ENCODE measurements around the gene DNMT1. TPM values are rescaled to one million over a fixed set of nuclear protein-coding genes. Genes with fewer than 3 reads are reported as not detected.
A peak's percentile ranks its signal among the peaks of the same experiment; 100 is the strongest.

DNMT1 gene
- polyA plus RNA-seq, 2 donors: 32.1 to 42.6 TPM

- Histone ChIP-seq H3K4me1 (ENCODE audit: control insufficient read depth in 2 of 2, insufficient read depth in 2 of 2, low read length in 1 of 2) (no peaks in the 10 kb centered on the region), H3K9me3 (ENCODE audit: control insufficient read depth in 2 of 2, insufficient read depth in 1 of 2, low read depth in 1 of 2, low read length in 1 of 2) (peaks cover 0 to 4% of the 10 kb centered on the region in 2 donors), H3K4me3 (ENCODE audit: low read depth in 1 of 2, low read length in 2 of 2) (no peak overlapping the region), H3K27ac (ENCODE audit: low read depth in 2 of 2, low read length in 1 of 2) (no peak overlapping the region), H3K27me3 (ENCODE audit: control insufficient read depth in 1 of 2, insufficient read depth in 2 of 2, low read length in 2 of 2) (no peaks in the 10 kb centered on the region), H3K36me3 (ENCODE audit: control insufficient read depth in 2 of 2, insufficient read depth in 2 of 2, low read length in 1 of 2) (peaks cover 0 to 27% of the 10 kb centered on the region in 2 donors)
- WGBS, 2 donors: 86 to 88% methylated on average over 6 of the region's 6 CpGs
These were observed 105.7 kb downstream of the DNMT1 start for GRCh38 chr19:10088949-10089554.

GRCh38 chr19:10087296-10088061 lies 107.3 kb downstream of the DNMT1 start:
- Histone ChIP-seq H3K36me3 (ENCODE audit: control insufficient read depth in 2 of 2, insufficient read depth in 2 of 2, low read length in 1 of 2) (peaks cover 0 to 20% of the 10 kb centered on the region in 2 donors), H3K27ac (ENCODE audit: low read depth in 2 of 2, low read length in 1 of 2) (peak overlapping the region in 1 of 2 donors; percentile 83)
- 82 to 86% methylated on average over 18 of the region's 18 CpGs for WGBS, 2 donors

DNA sequence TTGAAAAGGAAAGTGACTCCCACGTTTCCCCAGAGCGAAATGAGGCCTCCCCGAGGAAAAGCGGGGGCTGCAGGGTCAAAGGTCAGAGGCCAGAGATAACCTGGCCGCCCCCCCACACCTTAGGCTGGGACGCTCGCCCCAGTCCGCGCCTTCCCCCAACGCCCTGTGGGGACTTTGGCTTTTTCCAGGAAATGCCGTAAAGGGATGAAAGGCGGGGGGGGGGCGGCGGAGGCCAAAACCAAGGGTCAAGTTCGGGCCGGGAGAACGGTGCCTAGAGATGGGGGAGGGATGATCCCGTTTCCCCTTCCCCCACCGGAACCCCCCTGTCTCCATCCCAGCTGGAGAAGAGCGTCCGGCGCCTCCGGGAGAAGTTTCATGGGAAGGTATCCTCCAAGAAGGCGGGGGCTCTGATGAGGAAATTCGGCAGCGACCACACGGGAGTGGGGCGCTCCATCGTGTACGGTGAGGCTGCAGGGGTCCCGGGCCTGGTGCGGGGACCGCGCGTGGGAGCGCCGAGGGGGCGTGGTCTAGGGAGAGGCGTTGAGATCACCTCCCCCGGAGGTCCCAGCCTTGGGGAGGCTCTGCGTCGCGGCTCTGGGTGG lies 108.1 kb downstream of the DNMT1 start:
- Histone ChIP-seq H3K4me3 (ENCODE audit: low read depth in 1 of 2, low read length in 2 of 2) (peak overlapping the region; percentile 79 to 89), H3K27ac (ENCODE audit: low read depth in 2 of 2, low read length in 1 of 2) (peak overlapping the region; percentile 76 to 83), H3K27me3 (ENCODE audit: control insufficient read depth in 1 of 2, insufficient read depth in 2 of 2, low read length in 2 of 2) (no peaks in the 10 kb centered on the region), H3K36me3 (ENCODE audit: control insufficient read depth in 2 of 2, insufficient read depth in 2 of 2, low read length in 1 of 2) (peaks cover 0 to 14% of the 10 kb centered on the region in 2 donors), H3K9me3 (ENCODE audit: control insufficient read depth in 2 of 2, insufficient read depth in 1 of 2, low read depth in 1 of 2, low read length in 1 of 2) (peaks cover 0 to 4% of the 10 kb centered on the region in 2 donors), H3K4me1 (ENCODE audit: control insufficient read depth in 2 of 2, insufficient read depth in 2 of 2, low read length in 1 of 2) (no peaks in the 10 kb centered on the region)
- WGBS, 2 donors: 4 to 5% methylated on average over 43 of the region's 43 CpGs

More at GRCh38 chr19:10087296-10088061, 107.3 kb downstream of the DNMT1 start:
- Histone ChIP-seq H3K27me3 (ENCODE audit: control insufficient read depth in 1 of 2, insufficient read depth in 2 of 2, low read length in 2 of 2) (no peaks in the 10 kb centered on the region), H3K9me3 (ENCODE audit: control insufficient read depth in 2 of 2, insufficient read depth in 1 of 2, low read depth in 1 of 2, low read length in 1 of 2) (peaks cover 0 to 4% of the 10 kb centered on the region in 2 donors), H3K4me1 (ENCODE audit: control insufficient read depth in 2 of 2, insufficient read depth in 2 of 2, low read length in 1 of 2) (no peaks in the 10 kb centered on the region), H3K4me3 (ENCODE audit: low read depth in 1 of 2, low read length in 2 of 2) (peak overlapping the region in 1 of 2 donors; percentile 89)

GRCh38 chr19:10085641-10086590 lies 108.8 kb downstream of the DNMT1 start, which contains the start of gene SHFL:
Gene SHFL, plus strand, starts transcription at chr19:10086317. Its CDS starts 111 bp downstream, at chr19:10086428.
- Histone ChIP-seq H3K4me3 (ENCODE audit: low read depth in 1 of 2, low read length in 2 of 2) (peak within 1 kb of the TSS; percentile 79 to 89), H3K4me1 (ENCODE audit: control insufficient read depth in 2 of 2, insufficient read depth in 2 of 2, low read length in 1 of 2) (no peaks in the 10 kb centered on the region), H3K27me3 (ENCODE audit: control insufficient read depth in 1 of 2, insufficient read depth in 2 of 2, low read length in 2 of 2) (no peaks in the 10 kb centered on the region), H3K27ac (ENCODE audit: low read depth in 2 of 2, low read length in 1 of 2) (peak within 1 kb of the TSS; percentile 76 to 83), H3K9me3 (ENCODE audit: control insufficient read depth in 2 of 2, insufficient read depth in 1 of 2, low read depth in 1 of 2, low read length in 1 of 2) (peaks cover 0 to 4% of the 10 kb centered on the region in 2 donors), H3K36me3 (ENCODE audit: control insufficient read depth in 2 of 2, insufficient read depth in 2 of 2, low read length in 1 of 2) (peaks cover 0 to 7% of the 10 kb centered on the region in 2 donors)
- WGBS, 2 donors: 3 to 4% methylated on average over 73 to 81 of the region's 81 CpGs

GRCh38 chr19:10084803-10085202 lies 110.0 kb downstream of the DNMT1 start:
- H3K27ac ChIP-seq (ENCODE audit: low read depth in 2 of 2, low read length in 1 of 2): no peak overlapping the region
- H3K36me3 ChIP-seq (ENCODE audit: control insufficient read depth in 2 of 2, insufficient read depth in 2 of 2, low read length in 1 of 2): peaks cover 0 to 3% of the 10 kb centered on the region in 2 donors
- peaks cover 0 to 2% of the 10 kb centered on the region in 2 donors for H3K9me3 ChIP-seq (ENCODE audit: control insufficient read depth in 2 of 2, insufficient read depth in 1 of 2, low read depth in 1 of 2, low read length in 1 of 2)
- no peak overlapping the region for H3K4me3 ChIP-seq (ENCODE audit: low read depth in 1 of 2, low read length in 2 of 2)
- no peaks in the 10 kb centered on the region for H3K4me1 ChIP-seq (ENCODE audit: control insufficient read depth in 2 of 2, insufficient read depth in 2 of 2, low read length in 1 of 2)
- WGBS, 2 donors: 68 to 71% methylated on average over 3 of the region's 3 CpGs
- H3K27me3 ChIP-seq (ENCODE audit: control insufficient read depth in 1 of 2, insufficient read depth in 2 of 2, low read length in 2 of 2): no peaks in the 10 kb centered on the region

GRCh38 chr19:10083911-10084310 lies 110.8 kb downstream of the DNMT1 start:
- Histone ChIP-seq H3K27ac (ENCODE audit: low read depth in 2 of 2, low read length in 1 of 2) (no peak overlapping the region), H3K27me3 (ENCODE audit: control insufficient read depth in 1 of 2, insufficient read depth in 2 of 2, low read length in 2 of 2) (no peaks in the 10 kb centered on the region), H3K9me3 (ENCODE audit: control insufficient read depth in 2 of 2, insufficient read depth in 1 of 2, low read depth in 1 of 2, low read length in 1 of 2) (no peaks in the 10 kb centered on the region), H3K4me3 (ENCODE audit: low read depth in 1 of 2, low read length in 2 of 2) (no peak overlapping the region), H3K36me3 (ENCODE audit: control insufficient read depth in 2 of 2, insufficient read depth in 2 of 2, low read length in 1 of 2) (no peaks in the 10 kb centered on the region), H3K4me1 (ENCODE audit: control insufficient read depth in 2 of 2, insufficient read depth in 2 of 2, low read length in 1 of 2) (no peaks in the 10 kb centered on the region)
- 78 to 83% methylated on average over 9 of the region's 9 CpGs for WGBS, 2 donors

Other genes starting within 250 kb of the DNMT1 start
- 1 to 10 TPM; 5.6 to 6.8 TPM for gene COL5A3, start 184.4 kb downstream of the DNMT1 start, polyA plus RNA-seq
- gene RDH8, start 181.5 kb downstream of the DNMT1 start, polyA plus RNA-seq: not detected
- 10 to 100 TPM; 15.7 to 22.9 TPM for gene SHFL, start 108.6 kb downstream of the DNMT1 start, polyA plus RNA-seq
- gene ANGPTL6, start 92.3 kb downstream of the DNMT1 start, polyA plus RNA-seq: under 1 TPM; 0.28 to 0.47 TPM
- gene PPAN, start 88.6 kb downstream of the DNMT1 start, polyA plus RNA-seq: 10 to 100 TPM; 41.6 to 64.7 TPM
- gene P2RY11, start 83.3 kb downstream of the DNMT1 start, polyA plus RNA-seq: 10 to 100 TPM in 1 of 2 donors, 1 to 10 TPM in 1; 6.6 to 12.8 TPM
- gene EIF3G, start 75.1 kb downstream of the DNMT1 start, polyA plus RNA-seq: 100 to 1,000 TPM in 1 of 2 donors, 10 to 100 TPM in 1; 85.4 to 163 TPM
- 1 to 10 TPM in 1 of 2 donors, under 1 TPM in 1; 0.71 to 1.2 TPM for gene S1PR2, start 36.4 kb upstream of the DNMT1 start, polyA plus RNA-seq
- gene MRPL4, start 57.3 kb upstream of the DNMT1 start, polyA plus RNA-seq: 10 to 100 TPM; 25.7 to 71.6 TPM
- gene ICAM1, start 76.2 kb upstream of the DNMT1 start, polyA plus RNA-seq: 1 to 10 TPM; 4.8 to 8.8 TPM
- under 1 TPM; 0.12 to 0.26 TPM for gene ICAM4, start 92.0 kb upstream of the DNMT1 start, polyA plus RNA-seq
- gene ICAM5, start 95.0 kb upstream of the DNMT1 start, polyA plus RNA-seq: under 1 TPM; 0.27 to 0.45 TPM
- 1 to 10 TPM; 2.0 to 8.2 TPM for gene ZGLP1, start 114.9 kb upstream of the DNMT1 start, polyA plus RNA-seq
- 10 to 100 TPM; 18.3 to 18.5 TPM for gene FDX2, start 121.1 kb upstream of the DNMT1 start, polyA plus RNA-seq
- 1 to 10 TPM; 7.1 to 8.2 TPM for gene RAVER1, start 138.6 kb upstream of the DNMT1 start, polyA plus RNA-seq
- gene ICAM3, start 144.7 kb upstream of the DNMT1 start, polyA plus RNA-seq: 1 to 10 TPM; 3.8 to 5.8 TPM
- gene TYK2, start 185.6 kb upstream of the DNMT1 start, polyA plus RNA-seq: 10 to 100 TPM; 56.2 to 96.8 TPM
- 100 to 1,000 TPM; 162 to 206 TPM for gene CDC37, start 208.6 kb upstream of the DNMT1 start, polyA plus RNA-seq
- gene PDE4A, start 225.6 kb upstream of the DNMT1 start, polyA plus RNA-seq: 1 to 10 TPM; 1.2 to 1.3 TPM

Data from esophagus (tissue), 2 donors.